ENCODE measurements around the gene ZNF470.

The ZNF470 gene

GRCh38 chr19:56547535-56547934 lies 19.7 kb upstream of the ZNF470 start:
- in situ Hi-C loops (cut with HindIII; ENCODE audit: low sequenced_read_pairs), result no loop called here
- TF ChIP-seq CTCF (IDR thresholded peaks at IDR 0.05; ENCODE audit: low read depth, low read length, missing control alignments), result no peak
- H3K4me3 ChIP-seq (ENCODE audit: low read depth, low read length), result no peak overlapping the region
- DNase-seq (ENCODE audit: low read depth), result no peak

- TF ChIP-seq CTCF (IDR thresholded peaks at IDR 0.05; ENCODE audit: low read depth, low read length, missing control alignments), result no peak
- H3K4me3 ChIP-seq (ENCODE audit: low read depth, low read length), result no peak overlapping the region
- DNase-seq (ENCODE audit: low read depth), result no peak
- in situ Hi-C loops (cut with HindIII; ENCODE audit: low sequenced_read_pairs), result no loop called here
These were observed 12.9 kb upstream of the ZNF470 start for GRCh38 chr19:56554272-56554869.

GRCh38 chr19:56562766-56563165 lies 4.5 kb upstream of the ZNF470 start:
- no peak for TF ChIP-seq CTCF (IDR thresholded peaks at IDR 0.05; ENCODE audit: low read depth, low read length, missing control alignments)
- no peak for DNase-seq (ENCODE audit: low read depth)
- in situ Hi-C loops (cut with HindIII; ENCODE audit: low sequenced_read_pairs), result no loop called here
- H3K4me3 ChIP-seq (ENCODE audit: low read depth, low read length), result no peak overlapping the region

GRCh38 chr19:56566904-56567273 lies 379 bp upstream of the ZNF470 start:
- in situ Hi-C loops (cut with HindIII; ENCODE audit: low sequenced_read_pairs), result no loop called here
- no peak for TF ChIP-seq CTCF (IDR thresholded peaks at IDR 0.05; ENCODE audit: low read depth, low read length, missing control alignments)
- H3K4me3 ChIP-seq (ENCODE audit: low read depth, low read length), result peak overlapping the region; percentile 75
- no peak for DNase-seq (ENCODE audit: low read depth)

- DNase-seq (ENCODE audit: low read depth), result no peak
- no peak overlapping the region for H3K4me3 ChIP-seq (ENCODE audit: low read depth, low read length)
- no peak for TF ChIP-seq CTCF (IDR thresholded peaks at IDR 0.05; ENCODE audit: low read depth, low read length, missing control alignments)
- in situ Hi-C loops (cut with HindIII; ENCODE audit: low sequenced_read_pairs), result no loop called here
These were observed 5.3 kb downstream of the ZNF470 start for GRCh38 chr19:56572589-56572988.

GRCh38 chr19:56573914-56574313 lies 6.6 kb downstream of the ZNF470 start:
- no peak overlapping the region for H3K4me3 ChIP-seq (ENCODE audit: low read depth, low read length)
- in situ Hi-C loops (cut with HindIII; ENCODE audit: low sequenced_read_pairs), result no loop called here
- TF ChIP-seq CTCF (IDR thresholded peaks at IDR 0.05; ENCODE audit: low read depth, low read length, missing control alignments), result no peak
- no peak for DNase-seq (ENCODE audit: low read depth)
